Measurements from ENCODE around the gene CYP27A1. TPM values are rescaled to one million over a fixed set of nuclear protein-coding genes. Genes with fewer than 3 reads are reported as not detected.

The CYP27A1 gene
- total and polyA plus RNA-seq, 2 of the 8 experiments (the other 6 are each of a cell fraction or from before 2014, with no cell fraction given) = 5.4 to 14.7 TPM

- Histone ChIP-seq H3K18ac (ENCODE audit: extremely low read depth, low read length) (no peak overlapping the region), H3K14ac (ENCODE audit: insufficient read length) (no peak overlapping the region), H2AK5ac (ENCODE audit: low read depth, low read length) (no peak overlapping the region), H3K79me2 (ENCODE audit: control insufficient read depth in 1 of 2, insufficient read depth in 2 of 2, low read length in 2 of 2) (no peaks in the 10 kb centered on the region), H3K9me3 (ENCODE audit: insufficient read depth in 2 of 2, low read depth in 1 of 2, low read length in 1 of 2) (no peaks in the 10 kb centered on the region), H3K4me1 (replicated peaks in 1 of 4; ENCODE audit: control insufficient read depth in 3 of 4, insufficient read depth in 4 of 4, low read length in 3 of 4) (peaks cover 16 to 52% (median 29%) of the 10 kb centered on the region in 4 experiments), H2BK5ac (ENCODE audit: low read depth, low read length) (no peak overlapping the region), H4K20me1 (replicated peaks in 1 of 2; ENCODE audit: control insufficient read depth in 1 of 2, insufficient read depth in 2 of 2, low read length in 2 of 2) (peaks cover 11 to 17% of the 10 kb centered on the region in 2 experiments), H3K4ac (replicated peaks; ENCODE audit: insufficient read length, low read depth, low read length) (no peak overlapping the region), H2BK12ac (ENCODE audit: low read depth, low read length) (0 out of 2 replicates have a peak overlapping the region, but pooled peaks have one; percentile 39), H4K91ac (replicated peaks; ENCODE audit: insufficient read length, low read length) (no peak overlapping the region), H3K23me2 (ENCODE audit: low read depth, low read length) (peaks cover 5% of the 10 kb centered on the region; the same call in 1 of the 2 replicates), H3K79me1 (ENCODE audit: low read depth, low read length) (no peaks in the 10 kb centered on the region), H2BK120ac (replicated peaks; ENCODE audit: low read depth, low read length) (no peak overlapping the region), H4K8ac (ENCODE audit: extremely low read depth, insufficient read depth, low read length) (no peak overlapping the region), H2BK15ac (ENCODE audit: low read length) (no peak overlapping the region), H3K36me3 (ENCODE audit: control insufficient read depth in 2 of 4, insufficient read depth in 4 of 4, low read length in 3 of 4) (peaks cover 0 to 2% (median 0%) of the 10 kb centered on the region in 4 experiments; a peak in 1 of 8 replicates), H3K23ac (ENCODE audit: insufficient read length) (no peak overlapping the region), H3K56ac (replicated peaks; ENCODE audit: insufficient read length, low read depth, low read length) (no peak overlapping the region), H3K27me3 (replicated peaks in 1 of 4; ENCODE audit: control insufficient read depth in 3 of 4, extremely low read depth in 1 of 4, insufficient read depth in 3 of 4, low read length in 3 of 4) (peaks cover 82 to 92% (median 88%) of the 10 kb centered on the region in 4 experiments), H3K4me2 (ENCODE audit: insufficient read depth in 1 of 2, low read depth in 2 of 2, low read length in 2 of 2) (no peak overlapping the region; a peak in 1 of 4 replicates), H2BK20ac (ENCODE audit: low read length) (no peak overlapping the region), H3K4me3 (ENCODE audit: extremely low read depth in 1 of 4, insufficient read depth in 2 of 4, low read depth in 3 of 4, low read length in 4 of 4) (no peak overlapping the region), H4K5ac (ENCODE audit: insufficient read length, low read depth, low read length) (no peak overlapping the region), H3K27ac (ENCODE audit: low read depth, low read length) (no peak overlapping the region), H2AFZ (ENCODE audit: low read length) (no peak overlapping the region), H3K9ac (replicated peaks in 1 of 4; ENCODE audit: extremely low read depth in 1 of 4, low read depth in 3 of 4, low read length in 3 of 4) (no peak overlapping the region)
- ChIA-PET POLR2A (ENCODE audit: partially characterized antibody) (no interaction called here), CTCF (ENCODE audit: partially characterized antibody) (interaction anchor here (1.0 to 3.0 kb wide), 5 partner anchors 19 to 138 kb away, joined by 3 to 35 read pairs (median 6); no protein-coding TSS in a partner anchor)
- FAIRE-seq (no peak), DNase-seq (ENCODE audit: low read depth in 1 of 2, low spot score in 2 of 2) (no peak)
- TF ChIP-seq EP300 (IDR thresholded peaks at IDR 0.05; ENCODE audit: borderline replicate concordance in 1 of 2, low read depth in 2 of 2, low read length in 2 of 2) (no peak), BRCA1 (IDR thresholded peaks at IDR 0.05; ENCODE audit: low read depth, low read length) (no peak), KDM5A (IDR thresholded peaks at IDR 0.05; ENCODE audit: low read length) (no peak), TEAD4 (IDR thresholded peaks at IDR 0.05; ENCODE audit: low read depth, low read length) (no peak), TAF7 (optimal IDR thresholded peaks at IDR 0.05; ENCODE audit: borderline replicate concordance, low read depth, low read length) (no peak), POU5F1 (IDR thresholded peaks at IDR 0.05; ENCODE audit: low read depth, low read length) (no peak), RFX5 (IDR thresholded peaks at IDR 0.05; ENCODE audit: borderline replicate concordance, low read depth, low read length) (no peak), ZNF274 (IDR thresholded peaks at IDR 0.05; ENCODE audit: borderline replicate concordance, extremely low read depth, low read length) (no peak), USF2 (IDR thresholded peaks at IDR 0.05; ENCODE audit: low read length) (no peak), POLR2AphosphoS5 (IDR thresholded peaks at IDR 0.05; ENCODE audit: low read depth, low read length) (no peak), NANOG (IDR thresholded peaks at IDR 0.05; ENCODE audit: insufficient read depth, low read depth, low read length, poor library complexity, severe bottlenecking) (no peak)
- 17% methylated on average over 1 of the region's 1 CpG; no CpG with 5 or more reads in 1 of the 2 experiments for WGBS, 2 experiments (ENCODE audit: extremely low coverage in 1 of 2, insufficient coverage in 1 of 2, insufficient read length in 1 of 2, insufficient replicate concordance in 2 of 2, low coverage in 1 of 2, low lambda C conversion rate in 2 of 2, missing lambda C conversion rate in 1 of 2)
Measured at GRCh38 chr2:218856896-218857243, 74.9 kb downstream of the CYP27A1 start.
